ENCODE measurements around the gene PAPOLG.

PAPOLG gene

DNA sequence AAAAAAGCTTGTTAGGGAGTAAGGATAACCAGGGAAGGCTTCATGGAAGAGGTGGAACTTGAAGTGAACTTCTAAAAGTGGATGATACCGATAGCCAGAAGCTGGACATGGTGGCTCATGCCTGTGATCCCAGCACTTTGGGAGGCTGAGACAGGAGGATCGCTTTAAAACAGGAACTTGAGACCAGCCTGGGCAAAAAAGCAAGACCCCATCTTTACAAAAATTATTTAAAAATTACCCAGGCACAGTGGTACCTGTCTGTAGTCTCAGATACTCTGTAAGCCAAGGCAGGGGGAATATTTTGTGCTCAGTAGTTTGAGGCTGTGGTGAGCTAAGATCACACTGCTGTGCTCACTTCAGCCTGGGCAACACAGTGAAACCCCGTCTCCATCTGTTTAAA, 10.2 kb downstream of the PAPOLG start:
- Histone ChIP-seq H3K27me3 (replicated peaks; ENCODE audit: control insufficient read depth, insufficient read depth, low read length, poor library complexity, severe bottlenecking) (no peaks in the 10 kb centered on the region), H3K36me3 (ENCODE audit: control insufficient read depth, insufficient read depth, low read length) (peaks cover 36% of the 10 kb centered on the region), H3K9me3 (ENCODE audit: control insufficient read depth, low read length) (no peaks in the 10 kb centered on the region), H3K4me1 (ENCODE audit: control insufficient read depth, insufficient read depth, low read length, poor library complexity, severe bottlenecking) (no peaks in the 10 kb centered on the region), H3K27ac (ENCODE audit: insufficient read depth, low read length, poor library complexity, severe bottlenecking) (no peak overlapping the region), H3K4me3 (ENCODE audit: insufficient read depth, low read depth, low read length, poor library complexity, severe bottlenecking) (no peak overlapping the region)
- DNase-seq: no peak

GRCh38 chr2:60771508-60771907, 15.4 kb downstream of the PAPOLG start:
- no peaks in the 10 kb centered on the region for H3K9me3 ChIP-seq (ENCODE audit: control insufficient read depth, low read length)
- no peak for DNase-seq
- H3K27me3 ChIP-seq (replicated peaks; ENCODE audit: control insufficient read depth, insufficient read depth, low read length, poor library complexity, severe bottlenecking): no peaks in the 10 kb centered on the region
- no peaks in the 10 kb centered on the region for H3K4me1 ChIP-seq (ENCODE audit: control insufficient read depth, insufficient read depth, low read length, poor library complexity, severe bottlenecking)
- no peak overlapping the region for H3K27ac ChIP-seq (ENCODE audit: insufficient read depth, low read length, poor library complexity, severe bottlenecking)
- no peak overlapping the region for H3K4me3 ChIP-seq (ENCODE audit: insufficient read depth, low read depth, low read length, poor library complexity, severe bottlenecking)
- peaks cover 41% of the 10 kb centered on the region for H3K36me3 ChIP-seq (ENCODE audit: control insufficient read depth, insufficient read depth, low read length)

GRCh38 chr2:60775048-60775639, 19.1 kb downstream of the PAPOLG start:
- Histone ChIP-seq H3K9me3 (ENCODE audit: control insufficient read depth, low read length) (no peaks in the 10 kb centered on the region), H3K4me1 (ENCODE audit: control insufficient read depth, insufficient read depth, low read length, poor library complexity, severe bottlenecking) (no peaks in the 10 kb centered on the region), H3K27ac (ENCODE audit: insufficient read depth, low read length, poor library complexity, severe bottlenecking) (no peak overlapping the region), H3K36me3 (ENCODE audit: control insufficient read depth, insufficient read depth, low read length) (peaks cover 47% of the 10 kb centered on the region), H3K4me3 (ENCODE audit: insufficient read depth, low read depth, low read length, poor library complexity, severe bottlenecking) (no peak overlapping the region), H3K27me3 (replicated peaks; ENCODE audit: control insufficient read depth, insufficient read depth, low read length, poor library complexity, severe bottlenecking) (no peaks in the 10 kb centered on the region)
- no peak for DNase-seq

GRCh38 chr2:60778352-60778751, 22.3 kb downstream of the PAPOLG start:
- H3K4me3 ChIP-seq (ENCODE audit: insufficient read depth, low read depth, low read length, poor library complexity, severe bottlenecking): no peak overlapping the region
- no peaks in the 10 kb centered on the region for H3K4me1 ChIP-seq (ENCODE audit: control insufficient read depth, insufficient read depth, low read length, poor library complexity, severe bottlenecking)
- no peak for DNase-seq
- H3K27me3 ChIP-seq (replicated peaks; ENCODE audit: control insufficient read depth, insufficient read depth, low read length, poor library complexity, severe bottlenecking): no peaks in the 10 kb centered on the region
- H3K36me3 ChIP-seq (ENCODE audit: control insufficient read depth, insufficient read depth, low read length): peaks cover 46% of the 10 kb centered on the region
- no peaks in the 10 kb centered on the region for H3K9me3 ChIP-seq (ENCODE audit: control insufficient read depth, low read length)
- H3K27ac ChIP-seq (ENCODE audit: insufficient read depth, low read length, poor library complexity, severe bottlenecking): no peak overlapping the region

DNA sequence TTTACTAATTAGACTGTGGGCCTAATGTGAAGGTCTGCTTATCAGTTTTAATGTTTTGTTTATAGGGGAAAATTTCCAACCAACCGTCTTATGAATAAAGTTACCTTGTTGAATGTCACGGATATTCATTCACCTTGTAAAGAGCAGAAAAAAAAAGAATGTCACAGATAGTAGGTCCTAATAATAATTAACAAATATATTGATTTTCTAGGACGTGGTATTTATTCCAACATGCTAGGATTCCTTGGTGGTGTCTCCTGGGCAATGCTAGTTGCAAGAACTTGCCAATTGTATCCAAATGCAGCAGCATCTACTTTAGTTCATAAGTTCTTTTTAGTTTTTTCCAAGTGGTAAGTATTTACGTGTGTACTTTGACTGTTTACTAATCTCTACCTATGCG, 23.4 kb downstream of the PAPOLG start:
- Histone ChIP-seq H3K4me3 (ENCODE audit: insufficient read depth, low read depth, low read length, poor library complexity, severe bottlenecking) (no peak overlapping the region), H3K4me1 (ENCODE audit: control insufficient read depth, insufficient read depth, low read length, poor library complexity, severe bottlenecking) (no peaks in the 10 kb centered on the region), H3K9me3 (ENCODE audit: control insufficient read depth, low read length) (no peaks in the 10 kb centered on the region), H3K27me3 (replicated peaks; ENCODE audit: control insufficient read depth, insufficient read depth, low read length, poor library complexity, severe bottlenecking) (no peaks in the 10 kb centered on the region), H3K27ac (ENCODE audit: insufficient read depth, low read length, poor library complexity, severe bottlenecking) (no peak overlapping the region), H3K36me3 (ENCODE audit: control insufficient read depth, insufficient read depth, low read length) (peaks cover 51% of the 10 kb centered on the region)
- no peak for DNase-seq

- no peaks in the 10 kb centered on the region for H3K27me3 ChIP-seq (replicated peaks; ENCODE audit: control insufficient read depth, insufficient read depth, low read length, poor library complexity, severe bottlenecking)
- H3K4me3 ChIP-seq (ENCODE audit: insufficient read depth, low read depth, low read length, poor library complexity, severe bottlenecking): no peak overlapping the region
- peaks cover 56% of the 10 kb centered on the region for H3K36me3 ChIP-seq (ENCODE audit: control insufficient read depth, insufficient read depth, low read length)
- no peak overlapping the region for H3K27ac ChIP-seq (ENCODE audit: insufficient read depth, low read length, poor library complexity, severe bottlenecking)
- H3K9me3 ChIP-seq (ENCODE audit: control insufficient read depth, low read length): no peaks in the 10 kb centered on the region
- DNase-seq: no peak
- no peaks in the 10 kb centered on the region for H3K4me1 ChIP-seq (ENCODE audit: control insufficient read depth, insufficient read depth, low read length, poor library complexity, severe bottlenecking)
These were observed 24.7 kb downstream of the PAPOLG start for GRCh38 chr2:60780721-60781120.

GRCh38 chr2:60793169-60793568, 37.1 kb downstream of the PAPOLG start:
- Histone ChIP-seq H3K36me3 (ENCODE audit: control insufficient read depth, insufficient read depth, low read length) (peaks cover 52% of the 10 kb centered on the region), H3K4me3 (ENCODE audit: insufficient read depth, low read depth, low read length, poor library complexity, severe bottlenecking) (no peak overlapping the region), H3K4me1 (ENCODE audit: control insufficient read depth, insufficient read depth, low read length, poor library complexity, severe bottlenecking) (no peaks in the 10 kb centered on the region), H3K9me3 (ENCODE audit: control insufficient read depth, low read length) (no peaks in the 10 kb centered on the region), H3K27me3 (replicated peaks; ENCODE audit: control insufficient read depth, insufficient read depth, low read length, poor library complexity, severe bottlenecking) (no peaks in the 10 kb centered on the region), H3K27ac (ENCODE audit: insufficient read depth, low read length, poor library complexity, severe bottlenecking) (no peak overlapping the region)
- DNase-seq: no peak

DNA sequence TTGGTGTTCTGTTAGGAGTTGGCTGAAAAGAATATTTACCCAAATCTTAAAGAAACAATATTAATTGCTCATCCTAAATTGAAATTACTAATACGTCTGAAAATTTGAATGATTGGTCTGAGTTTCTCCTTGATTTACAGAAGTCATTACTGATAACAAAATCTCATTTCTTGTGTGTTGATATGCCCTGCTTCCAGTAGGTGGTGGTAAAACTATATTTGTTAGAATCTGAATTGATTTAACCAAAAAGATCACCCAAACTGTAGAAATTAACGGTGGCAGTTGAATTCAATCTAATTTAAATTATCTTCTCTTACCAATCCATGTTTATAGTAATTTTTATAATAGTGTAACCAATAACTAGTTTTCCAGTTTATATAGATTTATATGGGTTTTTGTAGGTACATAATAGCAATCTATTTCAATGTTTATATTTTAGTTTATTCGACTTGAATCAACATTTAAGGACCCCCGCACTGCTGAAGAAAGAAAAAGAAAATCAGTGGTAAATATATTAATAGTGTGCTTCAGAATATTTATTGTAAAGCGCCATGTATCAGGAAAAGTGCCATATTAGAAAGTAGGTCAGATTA, 38.3 kb downstream of the PAPOLG start:
- no peak overlapping the region for H3K27ac ChIP-seq (ENCODE audit: insufficient read depth, low read length, poor library complexity, severe bottlenecking)
- no peaks in the 10 kb centered on the region for H3K4me1 ChIP-seq (ENCODE audit: control insufficient read depth, insufficient read depth, low read length, poor library complexity, severe bottlenecking)
- no peak overlapping the region for H3K4me3 ChIP-seq (ENCODE audit: insufficient read depth, low read depth, low read length, poor library complexity, severe bottlenecking)
- no peaks in the 10 kb centered on the region for H3K27me3 ChIP-seq (replicated peaks; ENCODE audit: control insufficient read depth, insufficient read depth, low read length, poor library complexity, severe bottlenecking)
- no peak for DNase-seq
- H3K36me3 ChIP-seq (ENCODE audit: control insufficient read depth, insufficient read depth, low read length): peaks cover 44% of the 10 kb centered on the region
- H3K9me3 ChIP-seq (ENCODE audit: control insufficient read depth, low read length): no peaks in the 10 kb centered on the region

DNA sequence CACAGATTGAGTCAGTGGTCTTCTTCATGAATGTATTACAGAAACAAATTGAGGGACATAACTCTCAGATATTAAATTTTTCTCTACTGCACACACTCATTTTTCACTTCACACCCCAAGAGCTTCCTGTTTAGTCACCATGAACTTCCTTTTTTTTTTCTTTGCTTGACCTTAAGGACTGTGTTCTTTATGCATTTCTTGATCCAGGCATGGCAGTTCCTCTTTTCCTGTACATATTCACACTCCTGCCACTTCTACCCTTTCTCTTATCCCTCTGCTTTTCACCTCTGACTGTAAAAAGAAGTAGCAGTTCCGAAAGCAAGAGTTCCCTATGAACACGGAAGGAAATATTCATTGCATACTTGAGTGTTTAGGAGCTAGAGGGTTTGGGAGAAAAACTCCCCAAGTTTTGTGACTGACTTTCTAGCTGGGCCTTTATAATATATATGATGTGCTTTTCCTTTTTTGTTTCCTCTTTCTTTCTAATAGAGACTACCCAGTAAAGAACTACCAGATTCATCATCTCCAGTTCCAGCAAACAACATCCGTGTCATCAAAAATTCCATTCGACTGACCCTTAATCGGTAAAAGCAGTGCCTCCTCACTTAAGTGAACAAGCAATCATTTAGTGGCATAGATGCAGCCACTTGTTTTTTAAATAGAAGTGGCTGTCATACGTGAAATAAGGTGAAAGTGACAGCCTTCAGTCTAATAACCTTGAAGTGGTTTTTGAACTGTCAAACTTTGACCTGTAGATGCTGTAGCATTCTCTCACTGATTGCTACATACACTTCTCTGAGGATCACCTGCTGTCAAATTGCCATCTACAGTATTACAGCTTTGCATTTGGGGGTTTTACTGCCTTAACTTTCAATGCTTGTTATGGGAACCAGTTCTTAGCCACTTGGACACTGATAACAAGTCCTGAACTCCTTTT, 40.8 kb downstream of the PAPOLG start:
- Histone ChIP-seq H3K4me3 (ENCODE audit: insufficient read depth, low read depth, low read length, poor library complexity, severe bottlenecking) (no peak overlapping the region), H3K9me3 (ENCODE audit: control insufficient read depth, low read length) (no peaks in the 10 kb centered on the region), H3K4me1 (ENCODE audit: control insufficient read depth, insufficient read depth, low read length, poor library complexity, severe bottlenecking) (no peaks in the 10 kb centered on the region), H3K27me3 (replicated peaks; ENCODE audit: control insufficient read depth, insufficient read depth, low read length, poor library complexity, severe bottlenecking) (no peaks in the 10 kb centered on the region), H3K27ac (ENCODE audit: insufficient read depth, low read length, poor library complexity, severe bottlenecking) (no peak overlapping the region), H3K36me3 (ENCODE audit: control insufficient read depth, insufficient read depth, low read length) (peaks cover 35% of the 10 kb centered on the region)
- no peak for DNase-seq

- peaks cover 9% of the 10 kb centered on the region for H3K36me3 ChIP-seq (ENCODE audit: control insufficient read depth, insufficient read depth, low read length)
- DNase-seq: no peak
- no peaks in the 10 kb centered on the region for H3K27me3 ChIP-seq (replicated peaks; ENCODE audit: control insufficient read depth, insufficient read depth, low read length, poor library complexity, severe bottlenecking)
- H3K9me3 ChIP-seq (ENCODE audit: control insufficient read depth, low read length): no peaks in the 10 kb centered on the region
- no peak overlapping the region for H3K27ac ChIP-seq (ENCODE audit: insufficient read depth, low read length, poor library complexity, severe bottlenecking)
- H3K4me3 ChIP-seq (ENCODE audit: insufficient read depth, low read depth, low read length, poor library complexity, severe bottlenecking): no peak overlapping the region
- H3K4me1 ChIP-seq (ENCODE audit: control insufficient read depth, insufficient read depth, low read length, poor library complexity, severe bottlenecking): peaks cover 23% of the 10 kb centered on the region
These were observed 48.4 kb downstream of the PAPOLG start for GRCh38 chr2:60804473-60804872.
